Natural killer cell (primary cell): ENCODE data around the gene MAP4K4. TPM values are rescaled to one million over a fixed set of nuclear protein-coding genes. Genes with fewer than 3 reads are reported as not detected.

Experiments used
- ATAC-seq, 3 donors: fragments of 150-1000 bp in 2 of 3; fragments of 200-7000 bp in 1 of 3; cut with Tn5 transposase; 1 replicate in 1 of 3; 2 replicates in 2 of 3; pipeline ENCODE4 v1.10.0; 2021; ENCODE audit warnings: mild to moderate bottlenecking in 2 of 3, moderate library complexity in 2 of 3
- DNase-seq, 2 donors: peaks; one replicate each; pipeline versions ENCODE4 v3.0.0 to v3.0.0-alpha.2; 2013 to 2021; ENCODE audit warnings: mixed read lengths in 1 of 2
- H3K27ac ChIP-seq: one replicate; pipeline ENCODE4 v1.5.1; 2013; ENCODE audit warnings: mild to moderate bottlenecking, low read length
- H3K27me3 ChIP-seq: one replicate; pipeline ENCODE4 v1.6.1; 2013; ENCODE audit warnings: low read length; ENCODE audit not compliant: control insufficient read depth, insufficient read depth
- H3K36me3 ChIP-seq: one replicate; pipeline ENCODE4 v1.6.1; 2013; ENCODE audit warnings: low read length; ENCODE audit not compliant: control insufficient read depth, insufficient read depth
- H3K4me1 ChIP-seq: one replicate; pipeline ENCODE4 v1.6.1; 2013; ENCODE audit warnings: low read length; ENCODE audit not compliant: control insufficient read depth, insufficient read depth
- H3K4me3 ChIP-seq: one replicate; pipeline ENCODE4 v1.5.1; 2013; ENCODE audit warnings: low read length
- H3K9me3 ChIP-seq: one replicate; pipeline ENCODE4 v1.6.1; 2013; ENCODE audit warnings: low read length; ENCODE audit not compliant: control insufficient read depth, insufficient read depth
- H3K27ac Mint-ChIP-seq, 2 donors: one replicate each; pipeline ENCODE4 v1.8.0; 2022; ENCODE audit warnings: mild to moderate bottlenecking in 2 of 2, mixed read lengths in 2 of 2, moderate library complexity in 1 of 2
- H3K27me3 Mint-ChIP-seq, 2 donors: one replicate each; pipeline ENCODE4 v1.8.0; 2022; ENCODE audit warnings: low read depth in 2 of 2, mixed read lengths in 2 of 2
- H3K36me3 Mint-ChIP-seq: one replicate; pipeline ENCODE4 v1.8.0; 2022; ENCODE audit warnings: mixed read lengths
- H3K4me1 Mint-ChIP-seq, 2 donors: one replicate each; pipeline ENCODE4 v1.8.0; 2022; ENCODE audit warnings: mixed read lengths in 2 of 2
- H3K4me3 Mint-ChIP-seq: one replicate; pipeline ENCODE4 v1.8.0; 2022; ENCODE audit warnings: mild to moderate bottlenecking, moderate library complexity, mixed read lengths
- H3K9me3 Mint-ChIP-seq, 2 donors: one replicate each; pipeline ENCODE4 v1.8.0; 2022; ENCODE audit warnings: mixed read lengths in 2 of 2
- CTCF ChIP-seq: fragments of 200-600 bp; IDR thresholded peaks from one replicate; pipeline ENCODE4 v1.8.0; 2022; ENCODE audit warnings: antibody characterized with exemption
- WGBS: methylation state at CpG from one replicate; pipeline ENCODE4 v1.1.7; 2013; ENCODE audit warnings: missing lambda C conversion rate; ENCODE audit not compliant: insufficient coverage; 5-methylcytosine and 5-hydroxymethylcytosine counted together
- intact Hi-C: fragments of 100-400 bp; cut with micrococcal nuclease; formaldehyde crosslinking; loops from one replicate; pipeline ENCODE4 v1.14.2; 2022
- total RNA-seq, 4 donors: library from RNA; stranded (reverse); fragments of 120-200 nt in 1 of 4; gene quantifications; one replicate each; pipeline versions ENCODE4 v1.2.3 to v1.2.4, GENCODE V29; 2013 to 2022

Gene MAP4K4
- total RNA-seq, 3 donors from 2014 or later (not counting 1 experiment from before 2014, with no cell fraction given): 60.2 to 80.3 (median 66.5) TPM

DNA sequence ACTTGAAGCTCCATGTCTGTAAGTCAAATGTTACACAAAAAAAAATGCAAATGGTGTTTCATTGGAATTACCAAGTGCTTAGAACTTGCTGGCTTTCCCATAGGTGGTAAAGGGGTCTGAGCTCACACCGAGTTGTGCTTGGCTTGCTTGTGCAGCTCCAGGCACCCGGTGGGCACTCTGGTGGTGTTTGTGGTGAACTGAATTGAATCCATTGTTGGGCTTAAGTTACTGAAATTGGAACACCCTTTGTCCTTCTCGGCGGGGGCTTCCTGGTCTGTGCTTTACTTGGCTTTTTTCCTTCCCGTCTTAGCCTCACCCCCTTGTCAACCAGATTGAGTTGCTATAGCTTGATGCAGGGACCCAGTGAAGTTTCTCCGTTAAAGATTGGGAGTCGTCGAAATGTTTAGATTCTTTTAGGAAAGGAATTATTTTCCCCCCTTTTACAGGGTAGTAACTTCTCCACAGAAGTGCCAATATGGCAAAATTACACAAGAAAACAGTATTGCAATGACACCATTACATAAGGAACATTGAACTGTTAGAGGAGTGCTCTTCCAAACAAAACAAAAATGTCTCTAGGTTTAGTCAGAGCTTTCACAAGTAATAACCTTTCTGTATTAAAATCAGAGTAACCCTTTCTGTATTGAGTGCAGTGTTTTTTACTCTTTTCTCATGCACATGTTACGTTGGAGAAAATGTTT is 196.3 kb downstream of the MAP4K4 start:
- no peak for ATAC-seq
- intact Hi-C loops: no loop called here
- Mint-ChIP-seq H3K9me3 (no peaks in the 10 kb centered on the region), H3K4me3 (no peak overlapping the region), H3K27me3 (no peaks in the 10 kb centered on the region), H3K4me1 (no peaks in the 10 kb centered on the region), H3K27ac (no peak overlapping the region), H3K36me3 (peaks cover 20% of the 10 kb centered on the region)
- Histone ChIP-seq H3K4me1 (no peaks in the 10 kb centered on the region), H3K27ac (no peak overlapping the region), H3K27me3 (no peaks in the 10 kb centered on the region), H3K36me3 (peaks cover 29% of the 10 kb centered on the region), H3K4me3 (no peak overlapping the region), H3K9me3 (no peaks in the 10 kb centered on the region)
- TF ChIP-seq CTCF: no peak
- no peak for DNase-seq
- WGBS: 94% methylated on average over 5 of the region's 9 CpGs

DNA sequence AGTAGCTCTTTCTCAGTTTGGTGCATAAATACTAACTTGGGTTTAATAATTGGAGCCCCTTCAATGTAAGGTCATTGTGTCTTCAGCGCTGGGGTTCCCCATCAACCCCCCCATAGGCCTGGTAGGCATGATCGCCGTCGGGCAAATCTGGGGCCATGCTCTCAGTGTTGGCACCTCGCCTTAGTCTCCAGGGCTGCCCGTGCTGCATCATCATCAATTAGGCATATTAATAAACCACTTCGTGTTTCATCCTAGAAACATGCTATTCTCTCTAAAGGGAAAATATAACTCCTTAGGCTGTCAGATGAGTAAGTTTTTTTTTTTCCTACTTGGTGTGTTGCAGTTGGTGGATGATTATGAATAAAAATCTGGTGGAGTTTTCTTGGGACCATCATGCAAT is 197.5 kb downstream of the MAP4K4 start:
- Mint-ChIP-seq H3K4me1 (peaks cover 0 to 3% of the 10 kb centered on the region in 2 donors), H3K36me3 (peaks cover 20% of the 10 kb centered on the region), H3K27ac (no peak overlapping the region), H3K27me3 (no peaks in the 10 kb centered on the region), H3K9me3 (no peaks in the 10 kb centered on the region), H3K4me3 (no peak overlapping the region)
- Histone ChIP-seq H3K9me3 (no peaks in the 10 kb centered on the region), H3K4me1 (no peaks in the 10 kb centered on the region), H3K36me3 (peaks cover 21% of the 10 kb centered on the region), H3K27me3 (no peaks in the 10 kb centered on the region), H3K4me3 (no peak overlapping the region), H3K27ac (no peak overlapping the region)
- no peak for TF ChIP-seq CTCF
- no peak for ATAC-seq
- 87% methylated on average over 6 of the region's 7 CpGs for WGBS
- no peak for DNase-seq
- intact Hi-C loops: no loop called here

GRCh38 chr2:101895819-101896322 is 198.4 kb downstream of the MAP4K4 start:
- Histone ChIP-seq H3K9me3 (no peaks in the 10 kb centered on the region), H3K4me1 (no peaks in the 10 kb centered on the region), H3K4me3 (no peak overlapping the region), H3K27me3 (no peaks in the 10 kb centered on the region), H3K27ac (no peak overlapping the region), H3K36me3 (peaks cover 20% of the 10 kb centered on the region)
- no peak overlapping the region for H3K27ac Mint-ChIP-seq
- no peak for ATAC-seq
- H3K36me3 Mint-ChIP-seq: peaks cover 20% of the 10 kb centered on the region
- H3K9me3 Mint-ChIP-seq: no peaks in the 10 kb centered on the region
- peaks cover 0 to under 1% of the 10 kb centered on the region in 2 donors for H3K27me3 Mint-ChIP-seq
- DNase-seq: no peak
- 96% methylated on average over 2 of the region's 2 CpGs for WGBS
- TF ChIP-seq CTCF: no peak
- H3K4me1 Mint-ChIP-seq: peaks cover 0 to 6% of the 10 kb centered on the region in 2 donors
- intact Hi-C loops: no loop called here
- H3K4me3 Mint-ChIP-seq: no peak overlapping the region

GRCh38 chr2:101897301-101897700 is 199.8 kb downstream of the MAP4K4 start:
- H3K36me3 ChIP-seq: peaks cover 12% of the 10 kb centered on the region
- no peak for TF ChIP-seq CTCF
- Mint-ChIP-seq H3K9me3 (no peaks in the 10 kb centered on the region), H3K4me3 (no peak overlapping the region), H3K27me3 (peaks cover 0 to 9% of the 10 kb centered on the region in 2 donors), H3K36me3 (peaks cover 11% of the 10 kb centered on the region), H3K27ac (no peak overlapping the region), H3K4me1 (peaks cover 0 to 6% of the 10 kb centered on the region in 2 donors)
- H3K27me3 ChIP-seq: no peaks in the 10 kb centered on the region
- DNase-seq (no peak), ATAC-seq (no peak)
- no peak overlapping the region for H3K27ac ChIP-seq
- H3K4me3 ChIP-seq: no peak overlapping the region
- intact Hi-C loops: no loop called here
- no peaks in the 10 kb centered on the region for H3K9me3 ChIP-seq
- no peaks in the 10 kb centered on the region for H3K4me1 ChIP-seq
- WGBS: 100% methylated on average over 1 of the region's 1 CpG
